ENCODE measurements around the gene CCR5AS.

DNA sequence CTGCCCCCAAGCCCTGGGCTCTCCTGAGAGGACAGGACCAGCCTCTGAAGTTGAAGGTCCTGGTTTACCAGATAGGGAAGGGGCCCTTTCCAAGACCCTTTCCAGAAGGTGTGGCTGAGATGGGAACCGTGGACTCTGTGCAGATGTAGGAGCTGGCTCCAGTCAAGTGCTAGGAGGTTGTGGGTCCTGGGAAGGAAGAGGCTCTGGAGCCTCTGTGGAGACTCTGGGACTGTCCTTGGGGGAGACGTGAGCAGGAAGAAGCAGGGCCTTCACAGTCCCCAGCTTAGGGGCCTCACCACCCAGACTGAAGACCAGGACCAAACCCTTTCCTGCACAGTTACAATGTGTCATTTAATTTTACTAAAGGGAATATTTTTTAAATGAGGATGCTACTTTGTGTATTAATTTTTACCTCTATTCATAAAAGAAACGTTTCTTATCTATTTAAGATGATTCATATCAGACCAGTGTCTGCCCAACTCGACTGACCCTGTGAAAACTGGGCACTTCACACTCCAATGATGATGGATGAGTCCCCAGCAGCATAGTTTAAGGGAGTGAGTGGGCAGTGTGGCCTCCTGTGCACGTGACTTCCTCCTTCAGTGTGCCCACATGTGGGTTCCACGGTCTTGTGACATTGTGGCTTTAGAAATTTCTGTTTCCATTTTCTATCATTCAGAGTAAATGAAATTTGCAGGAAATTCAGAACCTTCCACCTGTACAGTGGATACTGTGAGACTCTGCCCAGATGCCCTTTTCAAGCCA is 10.9 kb downstream of the CCR5AS start:
- TF ChIP-seq, protein P1, sequence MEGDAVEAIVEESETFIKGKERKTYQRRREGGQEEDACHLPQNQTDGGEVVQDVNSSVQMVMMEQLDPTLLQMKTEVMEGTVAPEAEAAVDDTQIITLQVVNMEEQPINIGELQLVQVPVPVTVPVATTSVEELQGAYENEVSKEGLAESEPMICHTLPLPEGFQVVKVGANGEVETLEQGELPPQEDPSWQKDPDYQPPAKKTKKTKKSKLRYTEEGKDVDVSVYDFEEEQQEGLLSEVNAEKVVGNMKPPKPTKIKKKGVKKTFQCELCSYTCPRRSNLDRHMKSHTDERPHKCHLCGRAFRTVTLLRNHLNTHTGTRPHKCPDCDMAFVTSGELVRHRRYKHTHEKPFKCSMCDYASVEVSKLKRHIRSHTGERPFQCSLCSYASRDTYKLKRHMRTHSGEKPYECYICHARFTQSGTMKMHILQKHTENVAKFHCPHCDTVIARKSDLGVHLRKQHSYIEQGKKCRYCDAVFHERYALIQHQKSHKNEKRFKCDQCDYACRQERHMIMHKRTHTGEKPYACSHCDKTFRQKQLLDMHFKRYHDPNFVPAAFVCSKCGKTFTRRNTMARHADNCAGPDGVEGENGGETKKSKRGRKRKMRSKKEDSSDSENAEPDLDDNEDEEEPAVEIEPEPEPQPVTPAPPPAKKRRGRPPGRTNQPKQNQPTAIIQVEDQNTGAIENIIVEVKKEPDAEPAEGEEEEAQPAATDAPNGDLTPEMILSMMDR (IDR thresholded peaks at IDR 0.05), result no peak
- TF ChIP-seq POLR2A (IDR thresholded peaks at IDR 0.05), result no peak

All from uterus (tissue), 2 donors.